ENCODE data around the gene PLOD3.

Gene PLOD3

DNA sequence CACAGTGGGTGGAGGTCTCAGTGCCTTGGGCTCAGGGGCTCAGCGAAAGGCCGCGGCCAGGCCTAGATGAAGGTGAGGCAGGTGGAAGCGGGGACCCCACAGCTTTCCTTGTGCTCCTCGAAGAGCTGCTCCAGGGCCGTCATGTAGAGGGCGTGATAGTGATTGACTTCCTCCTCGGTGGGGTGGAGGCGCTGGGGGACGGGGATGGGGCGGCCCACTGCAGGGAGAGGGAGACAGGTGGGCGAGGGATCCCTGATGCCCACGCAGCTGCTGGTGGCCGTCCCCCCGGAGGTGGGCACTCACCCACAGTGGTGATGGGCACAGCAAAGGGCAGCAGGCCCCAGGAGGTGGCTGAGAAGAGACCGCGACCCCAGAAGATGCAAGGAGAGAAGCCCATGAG is 21.5 kb downstream of the PLOD3 start:
- Histone ChIP-seq H3K9me2 (ENCODE audit: low read depth, low read length) (no peaks in the 10 kb centered on the region), H3K27ac (ENCODE audit: low read depth, low read length, poor library complexity, severe bottlenecking) (no peak overlapping the region), H3K9ac (ENCODE audit: low read length) (no peak overlapping the region), H3K4me3 (ENCODE audit: low read depth, low read length, poor library complexity, severe bottlenecking) (no peak overlapping the region), H4K20me1 (ENCODE audit: insufficient read depth, low read length) (no peaks in the 10 kb centered on the region), H3K79me2 (ENCODE audit: insufficient read depth, low read length) (no peaks in the 10 kb centered on the region), H3K9me3 (ENCODE audit: low read length) (no peaks in the 10 kb centered on the region), H3F3A (ENCODE audit: insufficient read depth, low read length) (no peaks in the 10 kb centered on the region), H3K27me3 (ENCODE audit: insufficient read depth, low read length) (no peaks in the 10 kb centered on the region), H2AFZ (ENCODE audit: low read length) (no peak overlapping the region), H3K4me1 (ENCODE audit: insufficient read depth, low read length, severe bottlenecking) (no peaks in the 10 kb centered on the region), H3K36me3 (ENCODE audit: insufficient read depth, low read length) (no peaks in the 10 kb centered on the region), H3K4me2 (ENCODE audit: low read length) (no peak overlapping the region)
- TF ChIP-seq EZH2 (IDR thresholded peaks at IDR 0.05; ENCODE audit: borderline replicate concordance, low read length), result no peak
- no peak for TF ChIP-seq CTCF (IDR thresholded peaks at IDR 0.05; ENCODE audit: low read length)

DNA sequence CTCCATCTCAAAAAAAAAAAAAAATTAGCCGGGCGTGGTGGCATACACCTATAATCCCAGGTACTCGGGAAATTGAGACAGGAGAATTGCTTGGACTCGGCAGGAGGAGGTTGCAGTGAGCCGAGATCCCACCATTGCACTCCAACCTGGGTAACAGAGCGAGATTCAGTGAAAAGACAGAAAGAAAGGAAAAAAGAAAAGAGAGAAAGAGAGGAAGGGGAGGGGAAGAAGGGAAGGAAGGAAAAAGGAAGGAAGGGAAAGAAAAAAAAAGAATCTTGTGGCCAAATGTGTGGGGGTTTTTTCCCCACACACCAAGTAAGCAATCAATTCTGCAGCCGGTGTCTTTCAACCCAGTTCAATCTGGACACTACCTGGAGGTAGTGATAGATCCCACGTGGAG is 28.3 kb downstream of the PLOD3 start:
- TF ChIP-seq CTCF (IDR thresholded peaks at IDR 0.05; ENCODE audit: low read length) (no peak), EZH2 (IDR thresholded peaks at IDR 0.05; ENCODE audit: borderline replicate concordance, low read length) (no peak)
- Histone ChIP-seq H3K9me2 (ENCODE audit: low read depth, low read length) (no peaks in the 10 kb centered on the region), H2AFZ (ENCODE audit: low read length) (no peak overlapping the region), H3K4me2 (ENCODE audit: low read length) (no peak overlapping the region), H3K36me3 (ENCODE audit: insufficient read depth, low read length) (no peaks in the 10 kb centered on the region), H3K4me3 (ENCODE audit: low read depth, low read length, poor library complexity, severe bottlenecking) (no peak overlapping the region), H3K4me1 (ENCODE audit: insufficient read depth, low read length, severe bottlenecking) (no peaks in the 10 kb centered on the region), H3K27me3 (ENCODE audit: insufficient read depth, low read length) (peaks cover 4% of the 10 kb centered on the region; the same call in 1 of the 2 replicates), H3K9ac (ENCODE audit: low read length) (no peak overlapping the region), H3K79me2 (ENCODE audit: insufficient read depth, low read length) (no peaks in the 10 kb centered on the region), H3K9me3 (ENCODE audit: low read length) (no peaks in the 10 kb centered on the region), H3K27ac (ENCODE audit: low read depth, low read length, poor library complexity, severe bottlenecking) (no peak overlapping the region), H4K20me1 (ENCODE audit: insufficient read depth, low read length) (no peaks in the 10 kb centered on the region), H3F3A (ENCODE audit: insufficient read depth, low read length) (no peaks in the 10 kb centered on the region)

- TF ChIP-seq CTCF (IDR thresholded peaks at IDR 0.05; ENCODE audit: low read length) (no peak), EZH2 (IDR thresholded peaks at IDR 0.05; ENCODE audit: borderline replicate concordance, low read length) (no peak)
- peaks cover 4% of the 10 kb centered on the region; the same call in 1 of the 2 replicates for H3K27me3 ChIP-seq (ENCODE audit: insufficient read depth, low read length)
Measured at GRCh38 chr7:101186844-101187428, 30.4 kb downstream of the PLOD3 start.

More at GRCh38 chr7:101186844-101187428, 30.4 kb downstream of the PLOD3 start:
- Histone ChIP-seq H3K79me2 (ENCODE audit: insufficient read depth, low read length) (no peaks in the 10 kb centered on the region), H3K4me1 (ENCODE audit: insufficient read depth, low read length, severe bottlenecking) (no peaks in the 10 kb centered on the region), H3K4me2 (ENCODE audit: low read length) (no peak overlapping the region), H3K27ac (ENCODE audit: low read depth, low read length, poor library complexity, severe bottlenecking) (no peak overlapping the region), H3K36me3 (ENCODE audit: insufficient read depth, low read length) (no peaks in the 10 kb centered on the region), H4K20me1 (ENCODE audit: insufficient read depth, low read length) (no peaks in the 10 kb centered on the region), H3F3A (ENCODE audit: insufficient read depth, low read length) (no peaks in the 10 kb centered on the region), H2AFZ (ENCODE audit: low read length) (no peak overlapping the region), H3K9ac (ENCODE audit: low read length) (no peak overlapping the region), H3K4me3 (ENCODE audit: low read depth, low read length, poor library complexity, severe bottlenecking) (no peak overlapping the region), H3K9me3 (ENCODE audit: low read length) (no peaks in the 10 kb centered on the region), H3K9me2 (ENCODE audit: low read depth, low read length) (no peaks in the 10 kb centered on the region)
